IPS DF 4.7 (cell line): ENCODE measurements around the gene PSMC4.

Experiments
- DNase-seq: peaks from one replicate; pipeline ENCODE4 v3.0.0-alpha.2; 2013; ENCODE audit warnings: low spot score; ENCODE audit errors: extremely low read depth

PSMC4 gene

GRCh38 chr19:39970675-39971379, at the start of gene PSMC4:
Gene PSMC4 (plus strand): TSS chr19:39971165. CDS start chr19:39971203, 38 bp downstream.
- DNase-seq: peak; percentile 97

- no peak for DNase-seq
These were observed 47.1 kb upstream of the PSMC4 start for GRCh38 chr19:39923862-39924261.

GRCh38 chr19:39924389-39924788, 46.6 kb upstream of the PSMC4 start:
- no peak for DNase-seq

GRCh38 chr19:39924952-39925351, 46.0 kb upstream of the PSMC4 start:
- DNase-seq: no peak

- DNase-seq: no peak
These were observed 44.7 kb upstream of the PSMC4 start for GRCh38 chr19:39926170-39926760.

GRCh38 chr19:39927076-39927475, 43.9 kb upstream of the PSMC4 start:
- no peak for DNase-seq

- DNase-seq: no peak
These were observed 43.2 kb upstream of the PSMC4 start for GRCh38 chr19:39927524-39928356.

- DNase-seq: no peak
These were observed 42.6 kb upstream of the PSMC4 start for GRCh38 chr19:39928357-39928725.

GRCh38 chr19:39929750-39930149, 41.2 kb upstream of the PSMC4 start:
- DNase-seq: no peak

- no peak for DNase-seq
These were observed 36.2 kb upstream of the PSMC4 start, which contains the start of gene FCGBP for GRCh38 chr19:39934584-39935363. Gene FCGBP (minus strand): TSS chr19:39934634.

GRCh38 chr19:39935364-39935661, 35.7 kb upstream of the PSMC4 start:
- no peak for DNase-seq

- DNase-seq: no peak
These were observed 34.9 kb upstream of the PSMC4 start for GRCh38 chr19:39936020-39936419.

GRCh38 chr19:39936622-39937021, 34.3 kb upstream of the PSMC4 start:
- no peak for DNase-seq

GRCh38 chr19:39937094-39937720, 33.8 kb upstream of the PSMC4 start:
- no peak for DNase-seq

- DNase-seq: no peak
These were observed 33.2 kb upstream of the PSMC4 start for GRCh38 chr19:39937787-39938186.

GRCh38 chr19:39939556-39939955, 31.4 kb upstream of the PSMC4 start:
- DNase-seq: no peak

- no peak for DNase-seq
These were observed 30.6 kb upstream of the PSMC4 start for GRCh38 chr19:39940221-39940833.

GRCh38 chr19:39941151-39941550, 29.8 kb upstream of the PSMC4 start:
- no peak for DNase-seq

- DNase-seq: no peak
These were observed 29.2 kb upstream of the PSMC4 start for GRCh38 chr19:39941615-39942365.

- DNase-seq: no peak
These were observed 28.6 kb upstream of the PSMC4 start for GRCh38 chr19:39942366-39942730.
